Ovary (tissue), 3 donors: Measurements from ENCODE around the gene HECTD1.

Experiments used
- CTCF ChIP-seq, 3 donors: fragments of 450-650 bp in 2 of 3; fragments of 200-600 bp in 1 of 3; IDR thresholded peaks; one replicate each; pipeline versions ENCODE4 v1.5.1 to v1.8.0; 2016 to 2022; ENCODE audit warnings: antibody characterized with exemption in 3 of 3, mild to moderate bottlenecking in 1 of 3
- EP300 ChIP-seq: sonication (generic); formaldehyde crosslinking; IDR thresholded peaks from one replicate; pipeline ENCODE4 v1.6.1; 2017; ENCODE audit warnings: antibody characterized with exemption
- POLR2A ChIP-seq: fragments of 450-650 bp; IDR thresholded peaks from one replicate; pipeline ENCODE4 v1.6.1; 2017; ENCODE audit warnings: antibody characterized with exemption, mild to moderate bottlenecking, moderate library complexity
- donor health status: DM: no; HTN: no; CAD: no.

- TF ChIP-seq CTCF (IDR thresholded peaks at IDR 0.05), result no peak
- TF ChIP-seq EP300, result no peak
- no peak for TF ChIP-seq POLR2A
Measured at GRCh38 chr14:31230573-31230958, 23.0 kb upstream of the HECTD1 start.
